Esophagus muscularis mucosa (tissue), 4 donors: ENCODE results near the gene GPR42.

Source experiments
- EP300 ChIP-seq: sonication (generic); formaldehyde crosslinking; IDR thresholded peaks from one replicate; pipeline ENCODE4 v1.6.1; 2017; ENCODE audit warnings: antibody characterized with exemption
- POLR2A ChIP-seq: fragments of 450-650 bp; IDR thresholded peaks from one replicate; pipeline ENCODE4 v1.6.1; 2017; ENCODE audit warnings: antibody characterized with exemption, moderate library complexity, mild to moderate bottlenecking, low read depth
- POLR2AphosphoS5 ChIP-seq, 2 donors: sonication (generic); formaldehyde crosslinking; IDR thresholded peaks; one replicate each; pipeline ENCODE4 v1.6.1; 2017; ENCODE audit warnings: antibody characterized with exemption in 2 of 2
- TF ChIP-seq, protein P1 (sequence below), 3 experiments: fragments of 200-600 bp in 2 of 3; fragments of 450-650 bp in 1 of 3; sonication (generic) in 2 of 3; IDR thresholded peaks; one replicate each; pipeline ENCODE4 v1.5.1; 2017 to 2019; ENCODE audit warnings: antibody characterized with exemption in 3 of 3, mild to moderate bottlenecking in 2 of 3, moderate library complexity in 1 of 3

GRCh38 chr19:35377656-35378055 is 6.8 kb downstream of the GPR42 start:
- TF ChIP-seq POLR2A (no peak), POLR2AphosphoS5 (IDR thresholded peaks at IDR 0.05) (no peak), EP300 (no peak)
- TF ChIP-seq, protein P1, sequence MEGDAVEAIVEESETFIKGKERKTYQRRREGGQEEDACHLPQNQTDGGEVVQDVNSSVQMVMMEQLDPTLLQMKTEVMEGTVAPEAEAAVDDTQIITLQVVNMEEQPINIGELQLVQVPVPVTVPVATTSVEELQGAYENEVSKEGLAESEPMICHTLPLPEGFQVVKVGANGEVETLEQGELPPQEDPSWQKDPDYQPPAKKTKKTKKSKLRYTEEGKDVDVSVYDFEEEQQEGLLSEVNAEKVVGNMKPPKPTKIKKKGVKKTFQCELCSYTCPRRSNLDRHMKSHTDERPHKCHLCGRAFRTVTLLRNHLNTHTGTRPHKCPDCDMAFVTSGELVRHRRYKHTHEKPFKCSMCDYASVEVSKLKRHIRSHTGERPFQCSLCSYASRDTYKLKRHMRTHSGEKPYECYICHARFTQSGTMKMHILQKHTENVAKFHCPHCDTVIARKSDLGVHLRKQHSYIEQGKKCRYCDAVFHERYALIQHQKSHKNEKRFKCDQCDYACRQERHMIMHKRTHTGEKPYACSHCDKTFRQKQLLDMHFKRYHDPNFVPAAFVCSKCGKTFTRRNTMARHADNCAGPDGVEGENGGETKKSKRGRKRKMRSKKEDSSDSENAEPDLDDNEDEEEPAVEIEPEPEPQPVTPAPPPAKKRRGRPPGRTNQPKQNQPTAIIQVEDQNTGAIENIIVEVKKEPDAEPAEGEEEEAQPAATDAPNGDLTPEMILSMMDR (IDR thresholded peaks at IDR 0.05) = no peak
